GM12878 (cell line): ENCODE measurements around the gene CCDC34. TPM values are rescaled to one million over a fixed set of nuclear protein-coding genes. Genes with fewer than 3 reads are reported as not detected.

Source experiments
- ATAC-seq: fragments of 200-7000 bp; cut with Tn5 transposase; 3 replicates; pipeline ENCODE4 v1.9.1; 2020; ENCODE audit warnings: mild to moderate bottlenecking, moderate library complexity
- BruUV-seq: library from RNA; stranded (reverse); fragments of 400-500 nt; replicated peaks from 2 replicates; lab custom pipeline; 2021; lab: Mats Ljungman, UMichigan
- CTCF ChIA-PET: fragments of 300-600 bp; sonication (Branson Sonifier 250); formaldehyde crosslinking; extraction: SDS; loops from one replicate; lab custom pipeline; 2021; ENCODE audit warnings: inconsistent platforms; lab: Yijun Ruan, JAX
- POLR2A ChIA-PET: fragments of 350-600 bp; formaldehyde crosslinking; extraction: SDS; loops from one replicate; lab custom pipeline; 2021; ENCODE audit warnings: inconsistent platforms; lab: Charles Lee
- RAD21 ChIA-PET: fragments of 300-600 bp; sonication (Branson Sonifier 250); formaldehyde crosslinking; loops from one replicate; lab custom pipeline; 2023; ENCODE audit warnings: antibody characterized with exemption; ENCODE audit not compliant: unreplicated experiment; lab: Charles Lee
- SMC1A ChIA-PET: fragments of 300-600 bp; sonication (Branson Sonifier 250); formaldehyde crosslinking; loops from one replicate; lab custom pipeline; 2023; ENCODE audit not compliant: unreplicated experiment, uncharacterized antibody; lab: Charles Lee
- DNase-seq: peaks from one replicate; pipeline ENCODE4 v3.0.0-alpha.2; 2011; ENCODE audit warnings: low read depth, low spot score
- FAIRE-seq: peaks from 3 replicates; lab custom pipeline; 2011; peaks lifted over from hg19 to GRCh38; lab: Jason Lieb, UNC
- H2AFZ ChIP-seq: 2 replicates; pipeline ENCODE4 v1.6.0; 2011; ENCODE audit warnings: low read depth, low read length, control low read depth; ENCODE audit not compliant: control insufficient read depth
- H3K27ac ChIP-seq: 2 replicates; pipeline ENCODE4 v1.5.1; 2011; ENCODE audit warnings: control low read depth; ENCODE audit not compliant: control insufficient read depth, insufficient read depth
- H3K27me3 ChIP-seq, 2 experiments: replicated peaks in 1 of 2; 2 replicates each; pipeline versions ENCODE4 v1.6.0 to v1.6.1; 2011; ENCODE audit warnings: low read length in 1 of 2; ENCODE audit not compliant: control insufficient read depth in 2 of 2, insufficient read depth in 2 of 2
- H3K36me3 ChIP-seq, 2 experiments: 2 replicates each; pipeline ENCODE4 v1.5.1; 2011; ENCODE audit warnings: low read length in 1 of 2; ENCODE audit not compliant: control insufficient read depth in 2 of 2, insufficient read depth in 2 of 2
- H3K4me1 ChIP-seq: 2 replicates; pipeline ENCODE4 v1.6.1; 2011; ENCODE audit warnings: mild to moderate bottlenecking, low read length, moderate library complexity, mixed read lengths; ENCODE audit not compliant: control insufficient read depth, insufficient read depth
- H3K4me2 ChIP-seq: 2 replicates; pipeline ENCODE4 v1.6.0; 2011; ENCODE audit warnings: control low read depth; ENCODE audit not compliant: control insufficient read depth, insufficient read depth
- H3K4me3 ChIP-seq: fragments of 200-600 bp; sonication (generic); 2 replicates; pipeline ENCODE4 v1.5.1; 2016
- H3K79me2 ChIP-seq: 2 replicates; pipeline ENCODE4 v1.6.0; 2011; ENCODE audit warnings: low read length; ENCODE audit not compliant: control insufficient read depth, insufficient read depth
- H3K9ac ChIP-seq: 2 replicates; pipeline ENCODE4 v1.8.0; 2011; ENCODE audit warnings: low read length, control low read depth, mixed read lengths; ENCODE audit not compliant: control insufficient read depth, insufficient read depth
- H3K9me3 ChIP-seq: replicated peaks from 3 replicates; pipeline ENCODE4 v1.5.1; 2011; ENCODE audit warnings: mild to moderate bottlenecking, low read length; ENCODE audit not compliant: control insufficient read depth, insufficient read depth
- H4K20me1 ChIP-seq: 2 replicates; pipeline ENCODE4 v1.6.0; 2011; ENCODE audit not compliant: control insufficient read depth, insufficient read depth
- BCL11A ChIP-seq: IDR thresholded peaks from 2 replicates; pipeline ENCODE4 v1.6.1; 2011; ENCODE audit warnings: low read depth, low read length
- JUND ChIP-seq: IDR thresholded peaks from 2 replicates; pipeline ENCODE4 v1.6.1; 2012; ENCODE audit warnings: low read depth, mild to moderate bottlenecking, low read length, improper control_type of control experiment, moderate library complexity
- MXI1 ChIP-seq: fragments of 150-350 bp; IDR thresholded peaks from 2 replicates; pipeline ENCODE4 v1.6.1; 2011; ENCODE audit warnings: low read depth, mild to moderate bottlenecking, inconsistent platforms, low read length, improper control_type of control experiment
- SP1 ChIP-seq: IDR thresholded peaks from one replicate; pipeline ENCODE4 v1.6.1; 2011; ENCODE audit warnings: low read depth, low read length
- ZBTB40 ChIP-seq: fragments of 450-650 bp; IDR thresholded peaks from 2 replicates; pipeline ENCODE4 v1.6.1; 2016; ENCODE audit warnings: mild to moderate bottlenecking, moderate library complexity, borderline replicate concordance
- WGBS: methylation state at CpG from one replicate; pipeline ENCODE4 v1.1.6; 2016; ENCODE audit warnings: low lambda C conversion rate; ENCODE audit not compliant: insufficient replicate concordance, insufficient coverage; ENCODE audit errors: missing lambda C conversion rate; 5-methylcytosine and 5-hydroxymethylcytosine counted together
- in situ Hi-C: fragments of 300-500 bp; cut with MboI; formaldehyde crosslinking; loops from 9 replicates; pipeline ENCODE4 v1.14.3; 2018; ENCODE audit warnings: mixed read lengths
- intact Hi-C: fragments of 100-400 bp; cut with micrococcal nuclease; formaldehyde crosslinking; loops from one replicate; pipeline ENCODE4 v1.14.2; 2022; ENCODE audit not compliant: unreplicated experiment
- polyA plus RNA-seq, 11 experiments: library from polyadenylated mRNA; depleted of rRNA in 4 of 11; unstranded in 6 of 11; stranded (reverse) in 5 of 11; fragments of >200 nt; fragmentation: Nextera tagmentation in 4 of 11; fragmentation: Illumina TruSeq in 1 of 11; extraction: Ambion mirVana in 4 of 11; extraction: Trizol in 1 of 11; gene quantifications; 1 replicate in 1 of 11; 2 replicates in 10 of 11; pipeline versions ENCODE4 v1.2.1 to v1.2.3, GENCODE V29; 2011 to 2016; ENCODE audit warnings: inconsistent platforms in 2 of 11, missing spikeins in 2 of 11, low read depth in 1 of 11
- total RNA-seq, 4 experiments: library from RNA; depleted of rRNA in 3 of 4; stranded (reverse); fragments of >200 nt in 3 of 4; fragmentation: Illumina TruSeq in 1 of 4; extraction: Trizol in 1 of 4; gene quantifications; 2 replicates each; pipeline versions ENCODE4 v1.2.1 to v1.2.3, GENCODE V29; 2013 to 2021
- TF ChIP-seq, protein P1 (sequence below): IDR thresholded peaks from 2 replicates; pipeline ENCODE4 v1.6.1; 2011; ENCODE audit warnings: low read depth, mild to moderate bottlenecking, low read length, moderate library complexity, borderline replicate concordance; ENCODE audit errors: extremely low read depth

Gene CCDC34
- total and polyA plus RNA-seq, 10 of the 15 experiments (the other 5 are each of a cell fraction or from before 2014, with no cell fraction given): 6.2 to 39.1 (median 14.6) TPM

GRCh38 chr11:27297616-27298015 lies 65.4 kb downstream of the CCDC34 start:
- ATAC-seq (no peak), DNase-seq (no peak), FAIRE-seq (no peak)
- ChIA-PET RAD21 (interaction anchor here (0.6 to 7.8 kb wide), 8 partner anchors 15 to 1048 kb away, joined by 3 to 165 read pairs (median 10); no protein-coding TSS in a partner anchor), CTCF (interaction anchor here (0.6 to 9.2 kb wide), 15 partner anchors 10 to 200 kb away, joined by 3 to 209 read pairs (median 10); no protein-coding TSS in a partner anchor), SMC1A (interaction anchor here (0.7 to 9.3 kb wide), 8 partner anchors 14 to 195 kb away, joined by 3 to 179 read pairs (median 6); no protein-coding TSS in a partner anchor)
- Histone ChIP-seq H3K4me2 (no peak overlapping the region), H4K20me1 (no peaks in the 10 kb centered on the region), H3K36me3 (no peaks in the 10 kb centered on the region), H3K4me3 (no peak overlapping the region), H3K9me3 (no peaks in the 10 kb centered on the region), H3K27ac (no peak overlapping the region), H3K9ac (no peak overlapping the region), H3K79me2 (no peaks in the 10 kb centered on the region), H3K27me3 (no peaks in the 10 kb centered on the region)
- 0% methylated on average over 1 of the region's 1 CpG for WGBS
- in situ Hi-C loops (loop anchor here (5.0 kb wide), 1 partner anchor 110 kb away; no protein-coding TSS in a partner anchor), intact Hi-C loops (loop anchor here (2.0 to 10.0 kb wide), 3 partner anchors 93 to 543 kb away; no protein-coding TSS in a partner anchor)
- no TSS peak for BruUV-seq
- TF ChIP-seq SP1: no peak
- TF ChIP-seq MXI1: no peak
- TF ChIP-seq ZBTB40: no peak
- TF ChIP-seq BCL11A: no peak
- no peak for TF ChIP-seq JUND
- TF ChIP-seq, protein P1, sequence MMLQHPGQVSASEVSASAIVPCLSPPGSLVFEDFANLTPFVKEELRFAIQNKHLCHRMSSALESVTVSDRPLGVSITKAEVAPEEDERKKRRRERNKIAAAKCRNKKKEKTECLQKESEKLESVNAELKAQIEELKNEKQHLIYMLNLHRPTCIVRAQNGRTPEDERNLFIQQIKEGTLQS: no peak
- TF ChIP-seq, all 136 proteins: peak for 0
- POLR2A ChIA-PET: no interaction called here
- no peaks in the 10 kb centered on the region for H3K4me1 ChIP-seq
- no peak overlapping the region for H2AFZ ChIP-seq
